GM21528 (cell line): ENCODE data around the gene KATNAL1.
"Not testable (repeated sequence)": the region's sequence is repeated elsewhere in the genome, so short reads cannot be mapped to it uniquely, and the experiment has no call there.

Experiments
- ATAC-seq: cut with Tn5 transposase; IDR thresholded peaks from one replicate; pipeline ENCODE4 v1.9.1; 2021; ENCODE audit warnings: mild to moderate bottlenecking, moderate library complexity; ENCODE audit not compliant: unreplicated experiment, low FRiP score

KATNAL1 gene

DNA sequence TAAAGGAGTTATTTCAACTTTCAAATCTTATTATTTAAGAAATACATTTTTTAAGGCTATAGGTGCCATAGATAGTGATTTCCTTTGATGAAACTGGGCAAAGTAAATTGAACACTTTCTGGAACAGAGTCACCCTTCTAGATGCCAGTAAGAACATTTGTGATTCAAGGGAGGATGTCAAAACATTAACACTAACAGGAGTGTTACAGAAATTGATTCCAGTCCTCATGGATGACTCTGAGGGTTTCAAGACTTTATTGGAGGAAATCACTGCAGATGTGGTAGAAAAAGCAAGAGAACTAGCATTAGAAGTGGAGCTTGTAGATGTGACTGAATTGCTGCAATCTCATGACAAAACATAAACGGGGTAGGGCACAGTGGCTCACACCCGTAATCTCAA lies 12.2 kb downstream of the KATNAL1 start:
- no peak for ATAC-seq

DNA sequence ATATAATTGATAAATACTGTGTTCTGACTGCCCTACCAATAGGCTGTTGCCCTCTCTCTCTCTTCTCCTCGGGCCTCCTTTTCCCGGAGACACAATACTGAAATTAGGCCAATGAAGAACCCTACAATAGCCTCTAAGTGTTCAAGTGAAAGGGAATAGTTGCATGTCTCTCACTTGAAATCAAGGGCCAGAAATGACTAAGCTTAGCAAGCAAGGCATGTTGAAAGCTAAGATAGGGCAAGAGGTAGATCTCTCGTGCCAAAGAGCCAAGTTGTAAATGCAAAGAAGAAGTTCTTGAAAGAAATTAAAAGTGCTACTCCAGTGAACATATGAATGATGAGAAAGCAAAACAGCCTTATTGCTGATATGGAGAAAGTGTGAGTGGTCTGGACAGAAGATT lies 13.3 kb downstream of the KATNAL1 start:
- no peak for ATAC-seq

DNA sequence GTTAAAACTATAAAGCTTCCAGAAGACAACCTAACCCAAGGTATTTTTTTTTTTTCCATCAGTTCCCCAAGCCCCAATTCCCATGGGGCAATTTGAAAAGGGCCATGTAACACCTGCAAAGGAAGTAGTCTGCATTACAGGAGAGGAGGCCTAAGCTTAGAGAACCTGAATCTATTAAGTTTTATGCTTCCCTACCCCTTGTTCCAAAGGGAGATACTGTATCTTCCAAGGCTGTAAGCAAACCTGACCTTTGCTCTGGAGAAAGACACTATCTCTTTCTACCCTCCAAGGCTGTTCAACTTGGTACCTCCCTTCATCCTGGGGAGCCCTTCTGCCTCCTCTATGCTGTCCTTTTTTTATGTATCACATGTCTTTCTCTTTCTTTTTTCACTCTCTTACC lies 15.0 kb downstream of the KATNAL1 start:
- no peak for ATAC-seq

DNA sequence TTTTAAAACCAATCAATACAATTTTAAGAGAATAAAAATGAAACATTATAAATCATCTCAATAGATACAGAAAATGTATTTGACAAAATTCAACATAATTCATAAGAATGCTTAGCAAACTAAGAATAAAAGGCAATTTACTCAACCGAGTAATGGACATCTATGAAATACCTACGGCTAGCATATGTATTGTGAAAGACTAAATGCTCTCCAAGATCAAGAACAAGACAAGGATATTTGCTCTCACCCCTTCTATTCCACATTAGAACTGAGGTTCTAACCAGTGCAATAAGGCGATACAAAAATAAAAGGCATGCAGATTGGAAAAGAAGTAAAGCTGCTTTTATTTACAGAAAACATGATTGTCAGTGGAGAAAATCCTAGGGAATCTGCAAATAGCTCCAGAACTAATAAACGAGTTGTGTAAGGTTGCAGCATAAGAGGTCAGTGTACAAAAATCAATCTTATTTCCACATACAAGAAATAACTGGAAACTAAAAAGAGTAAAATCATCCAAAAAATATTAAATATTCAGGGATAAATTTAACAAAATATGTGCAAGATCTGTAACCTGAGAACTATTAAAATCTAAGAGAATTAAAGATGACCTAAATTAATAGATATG lies 16.4 kb downstream of the KATNAL1 start:
- no peak for ATAC-seq

DNA sequence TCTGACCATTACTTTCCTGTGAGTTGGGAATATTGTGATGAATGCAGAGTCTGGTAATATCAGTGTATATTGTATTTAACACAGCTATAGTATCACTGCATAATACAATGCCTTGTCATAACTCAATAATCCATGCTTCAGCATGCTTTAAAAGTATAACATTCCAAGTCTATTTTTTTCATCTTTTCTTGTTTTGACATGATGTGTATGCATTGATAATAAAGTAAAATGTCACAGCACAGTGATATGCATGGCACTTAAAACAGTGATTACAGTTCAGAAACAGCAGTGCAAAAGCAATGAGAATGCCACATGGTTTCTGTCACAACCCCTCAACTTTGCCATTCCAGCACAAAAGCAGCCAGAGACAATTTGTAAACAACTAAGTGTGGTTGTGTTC lies 17.8 kb downstream of the KATNAL1 start:
- ATAC-seq = no peak

DNA sequence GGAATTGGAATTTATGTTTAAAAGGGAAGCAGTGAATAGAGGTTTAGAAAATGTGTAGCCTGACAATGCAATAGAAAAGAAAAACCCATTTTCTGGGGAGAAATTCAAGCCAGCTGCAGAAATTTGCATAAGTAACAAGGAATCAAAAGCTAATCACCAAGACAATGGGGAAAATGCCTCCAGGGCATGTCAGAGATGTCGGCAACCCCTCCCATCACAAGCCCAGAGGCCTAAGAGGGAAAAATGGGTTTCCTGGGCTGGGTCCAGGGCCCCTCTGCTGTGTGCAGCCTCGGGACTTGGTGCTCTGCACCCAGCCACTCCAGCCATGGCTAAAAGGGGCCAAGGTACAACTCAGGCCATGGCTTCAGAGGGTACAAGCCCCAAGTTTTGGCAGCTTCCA lies 21.3 kb downstream of the KATNAL1 start:
- ATAC-seq = not testable (repeated sequence)

DNA sequence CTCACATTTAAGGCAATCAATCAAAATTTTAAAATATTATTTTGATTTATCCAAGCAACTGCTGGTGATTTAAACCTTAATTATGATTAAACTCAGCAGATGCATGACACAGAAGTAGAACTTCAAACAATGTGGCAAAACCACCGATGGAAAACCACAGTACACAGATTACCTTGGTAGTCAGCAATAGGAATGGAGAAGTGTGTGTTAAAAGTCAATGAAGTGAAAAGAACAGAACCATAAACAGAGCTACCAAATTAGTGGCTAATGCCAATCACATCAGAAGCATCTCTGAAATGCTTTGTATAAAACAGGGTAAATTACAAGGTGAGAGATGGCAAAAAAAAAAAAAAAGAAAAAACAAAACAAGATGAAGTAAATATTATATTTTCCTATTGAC lies 31.2 kb downstream of the KATNAL1 start:
- no peak for ATAC-seq

DNA sequence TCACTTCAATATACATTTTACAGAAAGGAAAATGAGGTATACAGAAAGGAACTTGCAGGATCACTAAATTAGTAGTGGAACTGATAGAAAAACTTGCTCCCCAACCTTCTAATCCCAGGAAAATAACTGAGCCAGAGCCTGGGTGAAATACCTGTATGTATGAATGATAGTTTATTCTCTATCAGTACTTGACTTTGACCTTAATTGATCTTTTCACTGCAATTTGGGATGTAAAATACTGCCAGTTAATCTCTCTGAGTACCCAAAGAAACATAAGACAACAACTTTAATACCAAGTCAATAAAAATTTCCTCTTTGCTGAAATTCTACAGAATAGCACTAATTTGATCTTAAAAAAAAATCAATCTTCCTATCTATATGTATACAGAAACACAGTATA lies 33.3 kb downstream of the KATNAL1 start:
- no peak for ATAC-seq

DNA sequence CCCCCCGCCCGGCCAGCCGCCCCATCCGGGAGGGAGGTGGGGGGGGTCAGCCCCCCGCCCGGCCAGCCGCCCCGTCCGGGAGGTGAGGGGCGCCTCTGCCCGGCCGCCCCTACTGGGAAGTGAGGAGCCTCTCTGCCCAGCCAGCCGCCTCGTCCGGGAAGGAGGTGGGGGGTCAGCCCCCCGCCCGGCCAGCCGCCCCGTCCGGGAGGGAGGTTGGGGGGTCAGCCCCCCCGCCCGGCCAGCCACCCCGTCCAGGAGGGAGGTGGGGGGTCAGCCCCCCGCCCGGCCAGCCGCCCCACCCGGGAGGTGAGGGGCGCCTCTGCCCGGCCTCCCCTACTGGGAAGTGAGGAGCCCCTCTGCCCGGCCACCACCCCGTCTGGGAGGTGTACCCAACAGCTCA lies 37.3 kb downstream of the KATNAL1 start:
- ATAC-seq = not testable (repeated sequence)

DNA sequence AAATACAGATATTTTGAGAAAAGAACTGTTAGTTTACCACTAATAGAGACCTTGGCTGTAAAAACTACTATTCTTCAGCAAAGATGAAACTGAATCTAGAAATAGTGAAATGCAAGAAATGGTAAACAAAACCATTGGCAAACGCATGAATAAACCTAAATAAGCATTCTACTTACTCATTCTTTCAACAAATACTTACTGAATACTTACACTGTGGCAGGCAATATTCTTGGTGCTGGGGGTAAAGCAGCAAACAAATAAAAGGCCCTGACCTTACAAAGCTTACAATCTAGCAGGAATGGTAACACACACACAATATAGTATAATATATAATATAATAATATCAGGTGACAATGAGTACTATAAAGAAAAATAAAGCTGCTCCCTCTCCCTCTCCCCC lies 38.7 kb downstream of the KATNAL1 start:
- ATAC-seq = no peak

DNA sequence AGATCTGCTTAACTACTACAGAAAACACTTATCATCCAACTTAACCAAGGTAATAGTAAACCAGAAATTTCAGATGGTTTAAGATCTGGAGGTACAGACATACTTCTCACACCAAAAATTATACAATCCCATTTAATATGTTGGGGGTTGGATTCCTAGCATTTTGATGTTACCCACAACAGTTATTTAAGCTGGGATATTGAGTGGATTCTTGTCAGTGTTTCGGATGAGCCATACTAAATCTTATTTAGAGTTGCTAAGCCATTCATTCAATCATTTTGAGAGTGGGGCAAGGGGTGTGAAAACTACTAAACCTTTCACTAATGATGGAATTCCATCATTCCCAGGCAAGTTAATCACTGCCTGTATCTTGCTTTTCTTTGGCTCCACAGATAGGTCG lies 40.6 kb downstream of the KATNAL1 start:
- no peak for ATAC-seq

DNA sequence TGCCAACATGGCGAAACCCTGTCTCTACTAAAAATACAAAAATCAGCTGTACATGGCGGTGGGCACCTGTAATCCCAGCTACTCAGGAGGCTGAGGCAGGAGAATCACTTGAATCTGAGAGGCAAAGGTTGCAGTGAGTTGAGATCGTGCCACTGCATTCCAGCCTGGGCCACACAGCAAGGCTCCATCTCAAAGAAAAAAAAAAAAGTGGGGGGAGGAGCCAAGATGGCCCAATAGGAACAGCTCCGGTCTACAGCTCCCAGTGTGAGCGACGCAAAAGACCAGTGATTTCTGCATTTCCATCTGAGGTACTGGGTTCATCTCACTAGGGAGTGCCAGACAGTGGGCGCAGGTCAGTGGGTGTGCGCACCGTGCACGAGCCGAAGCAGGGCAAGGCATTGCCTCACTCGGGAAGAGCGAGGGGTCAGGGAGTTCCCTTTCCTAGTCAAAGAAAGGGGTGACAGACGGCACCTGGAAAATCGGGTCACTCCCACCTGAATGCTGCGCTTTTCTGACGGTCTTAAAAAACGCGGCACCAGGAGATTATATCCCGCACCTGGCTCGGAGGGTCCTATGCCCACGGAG lies 48.1 kb downstream of the KATNAL1 start:
- ATAC-seq = not testable (repeated sequence)

DNA sequence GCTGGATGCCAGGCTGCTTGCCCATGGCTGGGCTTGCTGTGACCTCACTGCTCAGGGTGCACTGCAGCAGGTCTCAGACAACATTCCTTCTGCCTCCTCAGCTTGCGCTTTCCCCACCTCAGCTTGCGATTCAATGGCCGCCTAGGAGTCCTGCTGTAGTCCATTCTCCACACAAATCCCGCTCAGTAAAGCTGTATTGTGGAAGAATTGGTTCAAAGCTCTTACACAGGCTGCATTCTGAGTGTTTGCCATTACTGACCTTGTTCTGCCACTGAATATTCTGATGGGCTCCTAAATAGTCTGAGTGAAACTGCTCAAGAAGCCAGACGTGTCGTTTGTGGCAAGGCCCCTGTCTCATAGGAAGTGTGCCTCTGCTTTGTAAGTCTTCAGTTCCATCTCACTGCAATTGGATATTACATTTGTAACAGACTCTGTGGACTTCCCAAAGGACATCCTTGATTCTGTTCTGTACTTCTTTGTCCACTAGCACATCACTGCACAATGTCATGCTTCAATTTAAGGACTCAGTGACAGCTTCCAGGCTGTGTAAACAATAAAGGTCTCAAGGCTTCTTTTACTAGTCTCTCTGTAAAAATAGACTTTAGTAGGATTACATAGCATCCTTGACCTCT lies 49.8 kb downstream of the KATNAL1 start:
- no peak for ATAC-seq

DNA sequence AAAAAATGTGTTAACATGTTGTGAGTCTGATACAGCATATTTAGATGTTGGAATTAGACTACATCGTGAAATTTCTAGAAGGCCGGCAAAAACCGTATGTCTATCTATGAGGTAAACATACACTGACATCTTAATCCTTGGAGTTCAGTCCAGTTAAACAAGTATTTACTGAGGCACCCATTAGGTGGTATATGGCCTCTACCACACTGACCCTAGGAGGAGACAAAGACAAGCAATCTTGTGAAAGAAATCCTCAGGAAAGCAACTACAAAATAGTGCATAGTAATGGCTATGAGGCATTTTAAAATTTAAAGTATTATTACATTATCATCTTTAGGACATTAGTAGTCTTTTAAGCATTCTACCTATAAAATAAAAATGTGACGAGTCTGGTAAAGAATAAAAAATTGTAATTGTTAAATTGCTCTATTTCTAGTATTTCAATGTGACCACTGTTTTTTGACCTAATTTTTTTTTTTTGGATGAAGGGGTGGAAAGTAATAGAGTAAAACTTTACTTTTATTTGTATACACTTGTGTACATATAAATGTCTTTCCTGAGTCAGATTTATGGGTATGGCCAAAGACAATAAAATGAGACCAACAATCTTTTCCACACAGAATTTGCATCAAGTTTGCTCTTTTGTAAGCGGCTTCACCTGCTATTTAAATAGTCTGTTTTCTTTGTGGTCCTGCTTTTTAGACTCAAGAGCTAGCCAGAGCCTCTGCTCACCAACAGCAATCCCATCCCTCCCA lies 50.5 kb downstream of the KATNAL1 start:
- no peak for ATAC-seq

DNA sequence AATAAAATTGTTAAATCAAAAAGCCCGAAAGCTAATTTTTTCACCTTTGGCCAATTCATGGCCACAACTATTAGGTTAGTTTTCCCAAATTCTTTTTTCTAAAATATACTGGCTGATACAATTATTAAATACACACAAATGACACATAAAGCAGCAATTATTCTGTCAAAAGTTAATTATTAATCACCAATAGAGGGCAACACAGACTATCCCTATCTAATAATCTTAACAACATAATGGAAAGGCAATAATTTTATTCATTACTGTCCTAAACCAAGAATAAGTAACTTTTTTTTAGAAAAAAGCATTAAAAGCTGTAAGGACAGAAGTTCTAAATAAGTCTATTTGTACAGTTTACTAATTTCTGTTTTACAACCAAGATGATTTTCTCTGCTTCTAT lies 51.7 kb downstream of the KATNAL1 start:
- no peak for ATAC-seq

DNA sequence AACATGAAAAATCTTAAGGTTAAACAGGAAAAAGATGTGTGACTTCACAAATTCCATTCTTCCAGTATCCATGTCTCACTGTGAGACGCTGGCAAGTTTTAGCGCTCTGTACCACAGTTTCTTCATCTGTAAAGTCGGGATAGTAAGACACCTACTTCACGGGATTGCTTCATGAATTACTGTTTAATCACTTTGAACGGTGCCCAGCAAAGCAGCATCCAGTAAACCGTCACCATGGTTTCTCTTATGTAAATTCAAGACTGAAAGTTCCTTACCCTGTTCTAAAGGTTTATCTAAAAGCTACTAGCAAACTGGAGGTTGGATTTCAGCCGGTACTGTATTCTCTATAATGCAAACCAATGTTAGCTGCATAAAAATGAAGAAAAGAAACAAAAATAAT lies 53.5 kb downstream of the KATNAL1 start:
- ATAC-seq = no peak

DNA sequence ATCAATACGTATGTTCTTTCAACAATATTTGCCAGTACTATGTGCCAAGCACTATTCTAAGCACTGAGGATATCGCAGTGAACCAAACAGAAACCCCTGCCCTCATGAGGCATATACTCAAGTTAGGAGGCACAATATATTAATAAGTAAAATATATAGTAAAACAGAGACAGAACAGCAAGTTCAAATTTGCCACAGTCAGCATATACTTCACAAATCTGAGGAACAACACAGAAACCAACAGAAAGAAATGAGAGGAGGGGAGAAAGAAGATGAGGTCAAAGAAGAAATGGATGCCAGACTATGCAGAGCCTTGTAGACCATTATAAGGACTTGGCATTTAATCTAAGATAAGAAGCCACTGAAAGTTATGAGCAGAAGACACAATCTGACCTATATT lies 59.9 kb downstream of the KATNAL1 start:
- ATAC-seq = no peak

DNA sequence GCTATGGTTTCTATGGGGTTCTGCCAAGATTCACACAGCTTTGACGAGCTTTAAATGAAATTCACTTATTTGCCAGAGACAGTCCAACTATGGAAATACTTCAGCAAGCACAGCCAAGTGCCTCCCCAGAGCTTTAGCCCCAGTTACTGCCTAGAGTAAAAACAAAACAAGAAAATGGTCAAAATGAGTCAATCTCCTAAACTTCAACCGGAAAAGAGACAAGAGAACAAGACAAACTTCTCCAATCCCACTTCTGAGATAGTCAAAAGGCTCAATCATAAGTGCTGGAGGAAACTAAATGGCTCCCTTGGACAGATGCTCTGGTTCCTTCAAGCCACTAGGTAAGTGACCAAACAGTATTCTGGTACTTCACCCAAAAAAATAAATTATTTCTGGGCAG lies 65.8 kb downstream of the KATNAL1 start:
- ATAC-seq = no peak

DNA sequence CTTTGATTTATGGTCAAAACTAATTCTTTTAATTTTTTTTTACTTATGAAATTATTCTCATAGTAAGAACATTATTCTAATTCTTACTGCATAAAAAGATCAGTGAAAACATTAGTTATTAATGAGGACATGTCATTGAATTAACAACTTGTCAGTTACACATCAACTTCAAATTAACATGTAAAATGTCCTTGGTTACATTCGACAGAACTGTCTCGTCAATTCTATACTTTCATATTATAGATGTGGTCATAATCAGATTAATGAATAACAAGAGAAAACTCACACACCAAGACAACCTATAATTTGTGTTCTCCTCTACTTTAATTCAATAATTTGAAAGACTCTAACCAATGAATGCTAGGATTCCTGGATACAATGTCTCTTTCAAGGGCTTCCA lies 66.7 kb downstream of the KATNAL1 start:
- ATAC-seq = no peak

DNA sequence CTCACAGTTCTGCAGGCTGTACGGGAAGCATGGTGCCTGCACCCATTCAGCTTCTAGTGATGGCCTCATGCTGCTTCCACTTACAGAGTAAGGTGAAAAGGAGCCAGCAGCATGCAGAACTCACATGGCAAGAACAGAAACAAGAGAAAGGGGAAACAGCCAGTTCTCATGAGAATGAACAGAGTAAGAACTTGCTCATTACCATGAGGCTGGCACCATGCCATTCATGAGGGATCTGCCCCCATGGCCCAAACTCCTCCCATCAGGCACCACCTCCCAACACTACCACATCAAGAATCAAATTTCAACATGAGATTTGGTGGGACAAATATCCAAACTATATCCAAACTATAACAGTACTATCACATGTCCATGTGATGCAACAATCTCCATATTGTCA lies 72.1 kb downstream of the KATNAL1 start:
- ATAC-seq = no peak

DNA sequence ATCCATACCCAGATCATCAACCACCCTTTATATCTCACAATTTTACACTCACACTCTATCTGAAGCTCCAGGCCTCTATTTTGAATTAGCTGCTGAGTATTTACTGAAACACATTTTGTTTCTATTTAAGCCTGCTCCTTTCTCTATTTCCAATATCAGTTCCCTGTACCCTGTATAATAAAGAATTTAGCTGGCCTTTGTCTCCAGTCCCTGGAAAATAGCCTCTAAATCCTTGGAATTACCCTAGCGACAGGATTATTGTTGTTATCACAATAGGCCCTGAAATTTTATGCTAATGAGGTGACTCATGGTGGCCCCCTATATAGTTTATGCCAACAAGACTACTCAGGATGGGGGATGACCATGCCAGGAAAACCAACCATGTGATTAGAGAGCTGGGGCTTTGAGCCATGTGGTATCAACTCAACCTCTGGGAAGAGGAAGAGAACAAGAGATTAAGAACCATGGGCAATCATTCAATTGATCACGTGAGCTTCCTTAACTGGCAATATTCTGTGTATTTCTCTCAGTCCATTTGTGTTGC lies 72.7 kb downstream of the KATNAL1 start:
- ATAC-seq = no peak
